Daoy (cell line): Measurements from ENCODE around the gene DPH7. TPM values are rescaled to one million over a fixed set of nuclear protein-coding genes. Genes with fewer than 3 reads are reported as not detected.
"Not testable (repeated sequence)": the region's sequence is repeated elsewhere in the genome, so short reads cannot be mapped to it uniquely, and the experiment has no call there.

ENCODE experiments used
- DNase-seq: peaks from one replicate; pipeline ENCODE4 v3.0.0-alpha.2; 2015; ENCODE audit warnings: low read depth
- total RNA-seq: library from RNA; depleted of rRNA; stranded (reverse); fragments of >200 nt; shearing (Covaris generic); gene quantifications from 2 replicates; pipeline ENCODE4 v1.2.3, GENCODE V29; 2014; rRNA removed

DPH7 gene
- total RNA-seq, 1 experiment from 2014 or later, result 56.5 TPM

DNA sequence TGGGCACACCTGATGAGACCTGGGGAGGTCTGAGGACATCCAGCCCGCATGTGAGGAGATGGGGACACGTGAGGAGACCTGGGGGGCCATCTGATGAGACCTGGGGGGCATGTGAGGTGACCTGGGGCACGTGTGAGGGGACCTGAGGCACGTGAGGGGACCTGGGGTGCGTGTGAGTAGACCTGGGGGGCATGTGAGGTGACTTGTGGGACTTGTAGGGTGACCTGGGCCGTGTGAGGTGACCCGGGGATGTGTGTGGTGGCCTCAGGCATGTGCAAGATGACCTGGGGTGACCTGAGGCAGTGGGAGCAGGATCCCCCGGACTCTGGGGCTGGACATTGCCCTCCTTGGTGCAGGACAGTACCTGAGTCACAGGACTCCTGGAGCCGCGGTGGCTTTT lies 59.2 kb downstream of the DPH7 start:
- DNase-seq, result no peak

DNA sequence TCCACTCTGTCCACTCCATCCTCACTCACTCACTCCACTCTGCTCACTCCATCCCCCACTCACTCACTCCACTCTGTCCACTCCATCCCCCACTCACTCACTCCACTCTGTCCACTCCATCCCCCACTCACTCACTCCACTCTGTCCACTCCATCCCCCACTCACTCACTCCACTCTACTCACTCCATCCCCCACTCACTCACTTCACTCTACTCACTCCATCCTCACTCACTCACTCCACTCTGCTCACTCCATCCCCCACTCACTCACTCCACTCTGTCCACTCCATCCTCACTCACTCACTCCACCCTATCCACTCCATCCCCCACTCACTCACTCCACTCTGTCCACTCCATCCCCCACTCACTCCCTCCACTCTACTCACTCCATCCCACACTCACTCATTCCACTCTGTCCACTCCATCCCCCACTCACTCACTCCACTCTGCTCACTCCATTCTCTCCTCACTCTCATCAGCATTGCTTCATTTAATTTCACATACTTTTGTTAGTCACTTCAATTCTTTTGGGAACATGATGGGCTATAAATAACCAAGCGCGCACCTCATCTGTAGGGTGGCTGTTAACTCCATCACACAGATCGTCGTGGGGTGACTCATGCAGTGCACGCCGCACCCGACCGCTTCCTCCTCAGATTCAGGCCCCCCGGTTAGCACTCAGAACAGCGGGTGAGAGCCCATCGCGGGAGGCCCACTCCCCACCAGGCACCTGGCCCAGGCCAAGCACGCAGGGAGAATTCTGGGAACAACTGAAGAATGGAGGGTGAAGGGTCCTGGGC lies 59.9 kb downstream of the DPH7 start:
- not testable (repeated sequence) for DNase-seq

DNA sequence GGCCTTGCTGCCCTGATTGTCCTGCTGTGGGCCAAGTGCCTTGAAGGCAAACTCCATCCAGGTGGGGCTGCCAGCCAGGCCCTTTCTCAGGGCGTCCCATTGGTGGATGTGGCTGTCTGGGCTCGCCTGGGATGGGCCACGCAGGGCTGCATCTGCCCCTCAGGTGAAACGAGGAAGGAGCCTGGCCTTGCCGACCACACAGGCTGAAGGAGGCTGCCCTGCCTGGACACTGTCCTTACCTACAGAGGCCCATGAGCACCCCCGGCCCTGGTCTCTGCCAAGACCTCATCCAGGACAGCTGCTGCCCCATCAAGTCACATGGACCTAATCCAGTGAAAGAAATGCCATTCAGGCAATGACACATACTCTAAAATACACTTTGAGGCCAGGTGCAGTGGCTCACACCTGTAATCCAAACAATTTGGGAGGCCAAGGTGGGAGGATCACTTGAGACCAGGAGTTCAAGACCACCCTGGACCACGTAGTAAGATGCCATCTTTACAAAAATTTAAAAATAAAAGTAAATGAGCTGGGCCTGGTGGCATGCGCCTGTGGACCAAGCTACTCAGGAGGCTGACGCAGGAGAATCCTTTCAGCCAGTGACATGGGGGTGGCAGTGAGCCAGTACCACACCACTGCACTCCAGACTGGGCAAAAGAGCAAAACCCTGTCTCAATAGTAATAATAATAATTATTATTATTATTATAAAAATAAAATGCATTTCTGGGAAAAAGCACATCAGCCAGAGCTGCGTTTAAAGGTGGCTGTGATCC lies 62.4 kb downstream of the DPH7 start:
- DNase-seq, result no peak

DNA sequence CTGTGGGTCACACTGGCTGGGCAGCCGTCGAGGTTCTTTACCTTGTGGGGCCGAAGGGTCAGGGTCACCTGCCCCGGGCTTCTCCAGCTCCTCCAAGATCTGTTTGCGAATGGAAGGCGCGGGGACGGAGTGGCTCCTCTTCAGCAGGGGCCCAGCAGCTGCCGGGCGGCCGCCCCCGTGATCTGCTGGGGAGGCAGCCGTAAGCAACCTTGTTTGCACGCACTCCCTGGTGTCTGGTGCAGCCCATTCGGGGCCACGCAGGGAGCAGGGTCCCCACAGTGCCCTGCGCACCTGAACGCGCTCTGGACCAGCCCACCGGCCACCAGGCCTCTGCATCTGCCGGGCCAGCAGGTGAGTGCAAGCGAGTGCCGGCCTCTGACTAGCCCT lies 63.4 kb downstream of the DPH7 start:
- DNase-seq, result no peak

DNA sequence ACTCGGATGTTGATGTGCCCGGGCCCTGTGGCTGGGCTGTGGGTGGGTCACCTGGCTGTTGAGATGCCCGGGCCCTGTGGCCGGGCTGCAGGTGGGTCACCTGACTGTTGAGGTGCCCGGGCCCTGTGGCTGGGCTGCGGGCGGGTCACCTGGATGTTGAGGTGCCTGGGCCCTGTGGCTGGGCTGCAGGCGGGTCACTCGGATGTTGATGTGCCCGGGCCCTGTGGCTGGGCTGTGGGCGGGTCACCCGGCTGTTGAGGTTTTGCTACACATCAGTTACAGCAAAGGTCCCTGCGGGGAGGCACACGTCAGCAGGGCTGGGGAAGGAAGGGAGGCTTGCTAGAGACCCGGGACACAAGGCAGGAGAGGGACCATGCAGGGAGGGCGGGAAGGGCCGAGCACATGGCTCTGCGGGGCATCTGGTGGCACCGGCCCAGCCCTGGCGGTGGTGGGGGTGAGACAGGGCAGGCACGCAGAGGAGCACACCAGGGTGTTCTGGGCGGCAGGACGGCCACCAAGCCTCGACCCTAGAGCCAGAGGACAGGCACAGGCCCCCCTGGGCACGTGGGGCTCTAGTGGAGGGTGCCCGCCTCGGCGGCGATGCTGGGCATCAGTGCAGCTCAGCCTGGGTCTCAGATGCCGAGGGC lies 63.9 kb downstream of the DPH7 start:
- no peak for DNase-seq

DNA sequence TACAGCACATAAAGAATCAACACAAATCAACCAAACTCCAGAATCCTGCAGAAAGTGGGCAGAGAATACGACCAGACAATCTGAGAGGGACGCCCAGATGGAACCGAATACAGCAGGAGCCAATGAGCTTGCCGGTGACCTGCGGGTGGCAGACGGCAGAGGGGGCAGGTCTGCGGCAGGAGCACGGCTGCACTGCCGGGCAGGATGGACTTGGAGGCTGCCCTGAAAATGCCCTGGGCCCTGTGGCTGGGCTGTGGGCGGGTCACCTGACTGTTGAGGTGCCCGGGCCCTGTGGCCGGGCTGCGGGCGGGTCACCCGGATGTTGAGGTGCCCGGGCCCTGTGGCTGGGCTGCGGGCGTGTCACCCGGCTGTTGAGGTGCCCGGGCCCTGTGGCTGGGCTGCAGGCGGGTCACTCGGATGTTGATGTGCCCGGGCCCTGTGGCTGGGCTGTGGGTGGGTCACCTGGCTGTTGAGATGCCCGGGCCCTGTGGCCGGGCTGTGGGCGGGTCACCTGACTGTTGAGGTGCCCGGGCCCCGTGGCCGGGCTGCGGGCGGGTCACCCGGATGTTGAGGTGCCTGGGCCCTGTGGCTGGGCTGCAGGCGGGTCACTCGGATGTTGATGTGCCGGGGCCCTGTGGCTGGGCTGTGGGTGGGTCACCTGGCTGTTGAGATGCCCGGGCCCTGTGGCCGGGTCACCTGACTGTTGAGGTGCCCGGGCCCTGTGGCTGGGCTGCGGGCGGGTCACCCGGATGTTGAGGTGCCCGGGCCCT lies 64.7 kb downstream of the DPH7 start:
- DNase-seq, result peak; percentile 48

DNA sequence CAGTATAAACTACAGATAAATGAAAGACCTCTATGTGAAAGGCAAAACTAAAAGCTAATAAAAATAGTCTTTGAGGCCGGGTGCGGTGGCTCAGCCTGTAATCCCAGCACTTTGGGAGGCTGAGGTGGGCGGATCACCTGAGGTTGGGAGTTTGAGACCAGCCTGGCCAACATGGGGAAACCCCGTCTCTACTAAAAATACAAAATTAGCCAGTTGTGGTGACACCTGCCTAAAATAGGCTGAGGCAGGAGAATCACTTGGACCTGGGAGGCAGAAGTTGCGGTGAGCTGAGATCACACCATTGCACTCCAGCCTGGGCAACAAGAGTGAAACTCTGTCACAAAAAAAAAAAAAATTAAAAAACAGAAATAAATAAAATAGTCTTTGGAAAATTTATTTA lies 65.6 kb downstream of the DPH7 start:
- not testable (repeated sequence) for DNase-seq

DNA sequence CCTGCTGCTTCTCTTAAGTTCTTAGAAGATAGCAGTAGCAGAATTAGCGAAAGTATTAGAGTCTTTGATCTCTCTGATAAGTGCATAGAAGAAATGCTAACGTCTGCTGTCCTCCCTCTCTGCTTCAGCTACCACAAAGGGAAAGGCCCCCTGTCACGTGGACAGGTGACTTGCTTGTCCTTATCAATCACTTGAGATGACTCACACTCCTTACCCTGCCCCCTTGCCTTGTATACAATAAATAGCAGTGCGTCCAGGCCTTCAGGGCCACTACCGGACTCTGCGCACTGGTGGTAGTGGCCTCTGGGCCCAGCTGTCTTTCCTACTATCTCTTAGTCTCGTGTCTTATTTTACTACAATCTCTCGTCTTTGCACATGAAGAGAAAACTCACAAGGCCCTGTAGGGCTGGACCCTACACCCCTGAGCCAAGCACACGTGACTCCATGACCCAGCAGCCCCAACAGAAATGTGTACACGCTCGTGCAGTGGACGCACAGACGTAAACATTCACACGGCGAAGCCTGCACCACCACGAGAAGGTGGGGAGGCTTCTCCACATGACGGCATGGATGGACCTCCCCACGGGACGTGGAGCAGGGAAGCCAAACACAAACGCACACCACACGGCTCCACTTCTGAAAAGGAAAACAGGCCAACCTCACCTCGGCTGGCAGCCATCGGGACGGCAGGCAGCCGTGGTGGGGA lies 66.8 kb downstream of the DPH7 start:
- no peak for DNase-seq

DNA sequence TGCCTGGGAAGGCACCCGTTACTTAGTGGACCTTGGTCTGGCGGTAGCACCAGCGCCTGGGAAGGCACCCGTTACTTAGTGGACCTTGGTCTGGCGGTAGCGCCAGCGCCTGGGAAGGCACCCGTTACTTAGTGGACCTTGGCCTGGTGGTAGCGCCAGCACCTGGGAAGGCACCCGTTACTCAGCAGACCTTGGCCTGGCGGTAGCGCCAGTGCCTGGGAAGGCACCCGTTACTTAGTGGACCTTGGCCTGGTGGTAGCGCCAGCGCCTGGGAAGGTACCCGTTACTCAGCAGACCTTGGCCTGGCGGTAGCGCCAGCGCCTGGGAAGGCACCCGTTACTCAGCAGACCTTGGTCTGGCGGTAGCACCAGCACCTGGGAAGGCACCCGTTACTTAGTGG lies 67.6 kb downstream of the DPH7 start:
- DNase-seq, result not testable (repeated sequence)

DNA sequence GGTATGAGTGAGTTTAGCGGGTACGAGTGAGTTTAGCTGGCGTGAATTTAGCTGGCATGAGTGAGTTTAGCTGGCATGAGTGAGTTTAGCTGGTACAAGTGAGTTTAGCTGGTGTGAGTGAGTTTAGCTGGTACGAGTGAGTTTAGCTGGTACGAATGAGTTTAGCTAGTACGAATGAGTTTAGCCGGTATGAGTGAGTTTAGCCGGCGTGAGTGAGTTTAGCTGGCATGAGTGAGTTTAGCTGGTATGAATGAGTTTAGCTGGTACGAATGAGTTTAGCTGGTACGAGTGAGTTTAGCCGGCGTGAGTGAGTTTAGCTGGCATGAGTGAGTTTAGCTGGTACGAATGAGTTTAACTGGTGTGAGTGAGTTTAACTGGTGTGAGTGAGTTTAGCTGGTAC lies 69.5 kb downstream of the DPH7 start:
- DNase-seq, result no peak

DNA sequence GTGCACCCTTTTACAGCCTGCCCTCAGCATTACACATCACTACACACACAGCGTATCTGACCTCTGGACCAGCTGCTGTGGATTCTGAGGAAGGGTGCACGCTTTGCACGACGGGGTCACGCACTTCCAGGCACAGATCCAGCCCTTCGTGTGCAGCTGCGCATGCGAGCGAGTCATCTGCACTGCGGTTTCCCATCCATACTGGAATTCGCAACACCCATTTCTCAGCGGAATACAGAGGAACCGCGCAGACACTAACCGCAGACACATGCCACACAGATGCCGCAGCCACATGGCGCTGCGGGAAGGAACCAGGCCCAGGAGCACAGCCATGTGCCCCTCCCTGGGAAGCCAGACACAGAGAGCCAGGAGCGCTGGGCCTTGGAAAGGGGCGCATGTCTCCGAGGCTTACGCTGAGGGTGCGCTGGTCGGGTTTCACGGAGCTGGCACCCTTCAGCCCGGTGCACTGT lies 72.0 kb downstream of the DPH7 start:
- DNase-seq, result peak; percentile 88

DNA sequence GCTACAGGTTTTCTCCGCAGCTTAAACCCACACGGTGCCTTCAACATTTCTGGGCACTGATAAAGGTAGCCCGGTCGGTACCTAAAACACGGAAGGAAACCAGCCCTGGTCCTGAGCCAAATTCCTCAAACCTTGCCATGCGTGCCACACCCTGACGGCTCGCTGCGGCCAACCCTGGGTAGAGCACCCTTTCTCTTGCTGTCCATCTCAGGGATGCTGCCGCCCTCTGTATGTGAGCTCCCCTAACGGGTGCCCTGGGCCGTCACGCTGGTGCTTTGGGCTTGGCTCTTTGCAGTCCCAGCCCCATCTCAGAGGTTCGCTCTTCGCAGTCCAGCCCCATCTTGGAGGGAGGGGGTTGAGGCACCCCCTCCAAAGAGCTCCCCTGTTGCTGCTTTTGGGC lies 72.5 kb downstream of the DPH7 start:
- DNase-seq, result peak; percentile 68

DNA sequence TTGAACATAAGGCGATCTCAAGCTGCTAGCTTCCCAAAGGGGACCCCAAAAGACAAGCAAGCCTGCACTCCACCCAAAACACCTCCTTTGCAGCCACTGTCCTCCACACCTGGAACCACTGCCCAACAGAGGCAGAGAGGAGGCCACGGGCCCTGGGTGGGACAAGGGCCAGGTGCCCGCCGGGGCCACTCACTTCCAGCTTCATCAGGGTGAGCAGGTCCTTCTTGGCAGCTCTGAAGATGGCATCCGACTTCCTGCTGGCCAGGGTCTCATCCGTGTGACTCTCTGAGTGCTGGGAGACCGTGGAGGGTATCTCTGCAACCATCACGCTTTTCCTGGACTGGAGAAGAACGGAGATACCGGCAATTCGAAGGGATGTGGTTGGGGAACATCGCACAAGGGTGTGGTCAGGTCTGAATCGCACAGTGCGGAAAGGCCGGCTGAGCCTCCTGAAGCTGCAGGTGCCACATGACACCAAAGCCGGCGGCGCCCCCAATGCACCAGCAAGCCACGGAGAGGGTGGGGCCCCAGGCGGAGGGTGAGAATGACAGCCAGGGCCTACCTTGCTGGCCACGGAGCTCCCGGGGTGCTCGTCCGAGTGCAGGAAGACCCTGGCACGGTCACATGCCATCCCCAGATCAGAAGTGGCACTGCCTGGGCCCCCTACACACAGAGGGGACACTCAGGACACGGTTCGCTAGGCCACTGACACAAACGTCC lies 73.1 kb downstream of the DPH7 start:
- no peak for DNase-seq

Other genes starting within 250 kb of the DPH7 start
- 0.86 and 2.3 TPM in 2 replicates for gene EXD3, start 155.8 kb downstream of the DPH7 start, total RNA-seq
- gene NOXA1, start 155.5 kb downstream of the DPH7 start, total RNA-seq, result not detected in 2 replicates
- gene ENTPD8, start 137.6 kb downstream of the DPH7 start, total RNA-seq, result not detected in 2 replicates
- 13.5 and 13.7 TPM in 2 replicates for gene NSMF, start 119.6 kb downstream of the DPH7 start, total RNA-seq
- gene PNPLA7, start 28.5 kb downstream of the DPH7 start, total RNA-seq, result under 0.01 TPM in 1 of 2 replicates, not detected in the other
- 101 and 119 TPM in 2 replicates for gene MRPL41, start 27.0 kb downstream of the DPH7 start, total RNA-seq
- 55.7 and 64.5 TPM in 2 replicates for gene ZMYND19, start 11.6 kb upstream of the DPH7 start, total RNA-seq
- 11.5 and 11.6 TPM in 2 replicates for gene ARRDC1, start 26.8 kb upstream of the DPH7 start, total RNA-seq
- 36.8 and 51.9 TPM in 2 replicates for gene EHMT1, start 40.1 kb upstream of the DPH7 start, total RNA-seq